ENCODE results near the gene SEC61A2. TPM values are rescaled to one million over a fixed set of nuclear protein-coding genes. Genes with fewer than 3 reads are reported as not detected.

Gene SEC61A2
- total RNA-seq, 4 donors from 2014 or later, result 7.8 to 17.8 (median 13.3) TPM

- Histone ChIP-seq H3K36me3 (peaks cover 6 to 21% of the 10 kb centered on the region in 2 donors), H3K4me3 (replicated peaks in 1 of 3) (no peak overlapping the region), H3K27me3 (no peaks in the 10 kb centered on the region), H3K4me1 (peaks cover 0 to 4% of the 10 kb centered on the region in 2 donors), H3K9me3 (no peaks in the 10 kb centered on the region), H3K27ac (no peak overlapping the region)
- DNase-seq, result peak; percentile 19 to 32
- intact Hi-C loops (cut with DNase I), result no loop called here
- no peak for TF ChIP-seq POLR2A (IDR thresholded peaks at IDR 0.05)
- TF ChIP-seq CTCF (IDR thresholded peaks at IDR 0.05), result peak; percentile 26 to 76 (median 60)
- WGBS, 2 donors, result 34% methylated on average over 6 of the region's 6 CpGs
Observed at GRCh38 chr10:12214763-12215218, 85.3 kb downstream of the SEC61A2 start.

MicroRNA genes within 50 kb of the gene (microRNA counts, 767-probe panel; counts per million panel counts)
- microRNA hsa-miR-548ak, result 4,137 to 4,430 counts per million in 2 donors

Small RNA genes within 50 kb of the gene (microRNA-seq; reads per million reads assigned to microRNA genes)
- gene MIR548AK, result not detected

Small RNA genes within 50 kb of the gene (small RNA-seq; reads per million reads assigned to genes)
- not detected for gene MIR548AK
- not detected for gene RNU6-88P

Other genes starting within 250 kb of the SEC61A2 start
- 10 to 100 TPM; 22.8 to 36.3 (median 26.6) TPM for gene UPF2, start 86.9 kb upstream of the SEC61A2 start, total RNA-seq
- gene DHTKD1, start 60.7 kb upstream of the SEC61A2 start, total RNA-seq, result 10 to 100 TPM; 29.1 to 80.2 (median 52.8) TPM
- gene NUDT5, start 66.2 kb downstream of the SEC61A2 start, total RNA-seq, result 10 to 100 TPM; 44.9 to 57.9 (median 51.8) TPM
- 10 to 100 TPM; 50.7 to 88.2 (median 68.9) TPM for gene CDC123, start 66.5 kb downstream of the SEC61A2 start, total RNA-seq
- 10 to 100 TPM; 12.2 to 29.6 (median 17.4) TPM for gene CAMK1D, start 219.9 kb downstream of the SEC61A2 start, total RNA-seq